ENCODE data around the gene LRRC55. TPM values are rescaled to one million over a fixed set of nuclear protein-coding genes. Genes with fewer than 3 reads are reported as not detected.

LRRC55 gene, protein sequence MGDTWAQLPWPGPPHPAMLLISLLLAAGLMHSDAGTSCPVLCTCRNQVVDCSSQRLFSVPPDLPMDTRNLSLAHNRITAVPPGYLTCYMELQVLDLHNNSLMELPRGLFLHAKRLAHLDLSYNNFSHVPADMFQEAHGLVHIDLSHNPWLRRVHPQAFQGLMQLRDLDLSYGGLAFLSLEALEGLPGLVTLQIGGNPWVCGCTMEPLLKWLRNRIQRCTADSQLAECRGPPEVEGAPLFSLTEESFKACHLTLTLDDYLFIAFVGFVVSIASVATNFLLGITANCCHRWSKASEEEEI
- not detected for total RNA-seq (2021; fragmentation: NEBNext Ultra II Directional; extraction: Animal tissue kit (Norgen Biotek cat#: 25700))
- long read RNA-seq, result 0 reads

DNA sequence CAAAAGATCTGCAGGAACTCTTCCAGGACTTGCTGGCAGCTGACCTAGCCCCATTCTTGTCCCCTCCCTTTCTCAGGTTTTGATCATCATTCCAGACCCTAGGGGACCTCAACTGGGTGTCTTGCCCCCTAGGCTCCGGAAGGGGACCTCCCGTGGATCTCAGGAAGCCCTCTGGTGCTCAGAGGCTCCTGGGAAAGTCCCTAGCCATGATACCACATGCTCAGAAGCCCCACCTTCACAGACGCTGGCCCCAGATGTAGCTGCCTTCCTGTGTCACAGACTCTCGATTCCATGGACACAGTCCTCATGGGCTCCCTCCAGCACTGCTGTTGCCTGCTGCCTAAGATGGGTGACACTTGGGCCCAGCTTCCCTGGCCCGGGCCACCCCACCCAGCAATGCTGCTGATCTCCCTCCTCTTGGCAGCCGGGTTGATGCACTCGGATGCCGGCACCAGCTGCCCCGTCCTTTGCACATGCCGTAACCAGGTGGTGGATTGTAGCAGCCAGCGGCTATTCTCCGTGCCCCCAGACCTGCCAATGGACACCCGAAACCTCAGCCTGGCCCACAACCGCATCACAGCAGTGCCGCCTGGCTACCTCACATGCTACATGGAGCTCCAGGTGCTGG is at the start of gene LRRC55:
Gene LRRC55 (plus strand): TSS at position 276 of the 628 bp plus-strand sequence. CDS start 70 bp downstream, at position 346.
- no peak within 1 kb of the TSS for H3K4me3 Mint-ChIP-seq

DNA sequence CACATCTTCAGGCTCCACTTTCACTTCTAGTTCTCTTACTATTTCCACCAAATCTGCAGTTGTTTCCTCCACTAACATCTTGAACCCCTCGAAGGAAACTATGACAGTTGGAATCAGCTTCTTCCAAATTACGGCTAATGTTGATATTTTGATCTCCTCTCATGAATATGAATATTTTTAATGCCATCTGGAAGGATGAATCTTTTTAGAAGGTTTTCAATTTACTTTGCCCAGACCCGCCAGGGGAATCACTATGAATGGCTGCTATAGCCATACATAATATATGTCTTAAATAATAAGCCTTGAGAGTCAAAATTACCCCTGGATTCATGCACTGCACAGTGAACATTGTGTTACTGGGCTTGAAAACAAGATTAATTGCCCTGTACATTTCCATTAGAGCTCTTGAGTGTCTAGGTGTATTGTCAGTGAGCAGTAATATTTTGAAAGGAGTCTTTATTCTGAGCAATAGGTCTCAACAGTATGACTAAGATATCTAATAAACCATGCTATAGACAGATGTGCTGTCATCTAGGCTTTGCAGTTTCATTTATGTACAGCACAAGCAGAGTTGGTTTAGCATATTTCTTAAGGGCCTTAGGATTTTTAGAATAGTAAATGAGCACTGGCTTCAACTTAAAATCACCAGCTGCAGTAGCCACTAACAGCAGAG is 48.3 kb upstream of the LRRC55 start:
- no peaks in the 10 kb centered on the region for H3K4me1 Mint-ChIP-seq (ENCODE audit: low read depth)
- H3K4me3 Mint-ChIP-seq, result no peak overlapping the region
- no peaks in the 10 kb centered on the region for H3K36me3 Mint-ChIP-seq (ENCODE audit: low read depth)
- TF ChIP-seq, protein P1, sequence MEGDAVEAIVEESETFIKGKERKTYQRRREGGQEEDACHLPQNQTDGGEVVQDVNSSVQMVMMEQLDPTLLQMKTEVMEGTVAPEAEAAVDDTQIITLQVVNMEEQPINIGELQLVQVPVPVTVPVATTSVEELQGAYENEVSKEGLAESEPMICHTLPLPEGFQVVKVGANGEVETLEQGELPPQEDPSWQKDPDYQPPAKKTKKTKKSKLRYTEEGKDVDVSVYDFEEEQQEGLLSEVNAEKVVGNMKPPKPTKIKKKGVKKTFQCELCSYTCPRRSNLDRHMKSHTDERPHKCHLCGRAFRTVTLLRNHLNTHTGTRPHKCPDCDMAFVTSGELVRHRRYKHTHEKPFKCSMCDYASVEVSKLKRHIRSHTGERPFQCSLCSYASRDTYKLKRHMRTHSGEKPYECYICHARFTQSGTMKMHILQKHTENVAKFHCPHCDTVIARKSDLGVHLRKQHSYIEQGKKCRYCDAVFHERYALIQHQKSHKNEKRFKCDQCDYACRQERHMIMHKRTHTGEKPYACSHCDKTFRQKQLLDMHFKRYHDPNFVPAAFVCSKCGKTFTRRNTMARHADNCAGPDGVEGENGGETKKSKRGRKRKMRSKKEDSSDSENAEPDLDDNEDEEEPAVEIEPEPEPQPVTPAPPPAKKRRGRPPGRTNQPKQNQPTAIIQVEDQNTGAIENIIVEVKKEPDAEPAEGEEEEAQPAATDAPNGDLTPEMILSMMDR (IDR thresholded peaks at IDR 0.05), result no peak
- H3K27ac Mint-ChIP-seq, result no peak overlapping the region
- H3K27me3 Mint-ChIP-seq (ENCODE audit: insufficient read depth), result peaks cover 9% of the 10 kb centered on the region
- no peaks in the 10 kb centered on the region for H3K9me3 Mint-ChIP-seq
- DNase-seq, result no peak

More for the DNA sequence above, at the start of gene LRRC55:
- Mint-ChIP-seq H3K27ac (no peak within 1 kb of the TSS), H3K9me3 (no peaks in the 10 kb centered on the region), H3K36me3 (ENCODE audit: low read depth) (no peaks in the 10 kb centered on the region), H3K27me3 (ENCODE audit: insufficient read depth) (peaks cover 34% of the 10 kb centered on the region), H3K4me1 (ENCODE audit: low read depth) (no peaks in the 10 kb centered on the region)
- no peak for DNase-seq
- TF ChIP-seq, protein P1 (IDR thresholded peaks at IDR 0.05), result no peak

DNA sequence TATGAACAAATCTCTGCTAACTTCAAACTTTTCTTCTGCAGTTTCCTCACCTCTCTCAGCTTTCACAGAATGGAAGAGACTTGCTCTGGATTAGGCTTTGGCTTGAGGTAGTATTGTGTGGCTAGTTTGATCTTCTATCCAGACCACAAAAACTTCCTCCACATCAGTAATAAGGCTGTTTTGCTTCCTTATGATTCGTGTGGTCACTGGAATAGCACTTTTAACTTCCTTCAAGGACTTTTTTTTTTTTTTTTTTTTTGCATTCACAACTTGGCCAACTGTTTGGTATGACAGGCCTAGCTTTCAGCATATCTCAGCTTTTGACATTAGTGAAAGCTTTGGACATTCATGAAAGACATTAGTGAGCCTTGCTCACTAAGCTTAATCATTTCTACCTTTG is 47.5 kb upstream of the LRRC55 start:
- no peak for DNase-seq

DNA sequence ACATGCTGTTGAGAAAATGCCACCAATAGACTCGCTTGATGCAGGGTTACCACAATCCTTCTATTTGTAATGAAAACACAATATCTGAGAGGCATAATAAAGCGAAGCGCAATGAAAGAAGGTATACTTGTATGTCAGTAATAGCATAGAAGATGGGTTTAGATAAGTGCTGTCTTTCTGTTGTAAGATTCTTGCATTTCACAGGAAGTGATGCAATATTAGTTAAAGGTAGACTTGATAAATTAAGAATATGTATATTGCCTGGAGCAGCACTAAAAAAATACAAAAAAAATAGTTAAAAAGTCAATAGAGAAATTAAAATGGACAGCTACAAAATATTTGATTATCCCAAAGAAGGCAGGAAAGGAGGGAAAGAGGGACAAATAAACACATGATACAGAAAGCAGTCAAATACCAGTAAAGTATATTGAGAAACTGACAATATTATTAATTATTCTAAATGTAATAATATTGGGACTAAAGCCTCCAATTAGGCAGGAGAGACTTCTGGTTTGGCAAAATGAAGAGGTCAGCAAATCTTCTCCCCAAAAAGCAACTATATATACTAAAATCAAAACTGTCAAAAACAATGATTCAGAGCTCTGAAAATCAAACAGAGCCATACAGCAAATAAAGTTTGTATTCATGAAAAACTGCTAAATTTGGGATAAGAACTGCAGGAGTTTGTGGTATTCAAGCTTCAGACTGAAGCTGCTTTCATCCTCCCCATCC is 46.6 kb upstream of the LRRC55 start:
- no peak overlapping the region for H3K27ac Mint-ChIP-seq
- H3K9me3 Mint-ChIP-seq, result no peaks in the 10 kb centered on the region
- TF ChIP-seq, protein P1 (IDR thresholded peaks at IDR 0.05), result no peak
- DNase-seq, result no peak
- H3K4me3 Mint-ChIP-seq, result no peak overlapping the region
- H3K4me1 Mint-ChIP-seq (ENCODE audit: low read depth), result no peaks in the 10 kb centered on the region
- H3K27me3 Mint-ChIP-seq (ENCODE audit: insufficient read depth), result peaks cover 3% of the 10 kb centered on the region
- no peaks in the 10 kb centered on the region for H3K36me3 Mint-ChIP-seq (ENCODE audit: low read depth)

More for the DNA sequence above, 47.5 kb upstream of the LRRC55 start:
- H3K4me3 Mint-ChIP-seq, result no peak overlapping the region
- H3K27ac Mint-ChIP-seq, result no peak overlapping the region
- TF ChIP-seq, protein P1 (IDR thresholded peaks at IDR 0.05), result no peak
- H3K36me3 Mint-ChIP-seq (ENCODE audit: low read depth), result no peaks in the 10 kb centered on the region
- H3K9me3 Mint-ChIP-seq, result no peaks in the 10 kb centered on the region
- H3K4me1 Mint-ChIP-seq (ENCODE audit: low read depth), result no peaks in the 10 kb centered on the region
- H3K27me3 Mint-ChIP-seq (ENCODE audit: insufficient read depth), result peaks cover 9% of the 10 kb centered on the region

DNA sequence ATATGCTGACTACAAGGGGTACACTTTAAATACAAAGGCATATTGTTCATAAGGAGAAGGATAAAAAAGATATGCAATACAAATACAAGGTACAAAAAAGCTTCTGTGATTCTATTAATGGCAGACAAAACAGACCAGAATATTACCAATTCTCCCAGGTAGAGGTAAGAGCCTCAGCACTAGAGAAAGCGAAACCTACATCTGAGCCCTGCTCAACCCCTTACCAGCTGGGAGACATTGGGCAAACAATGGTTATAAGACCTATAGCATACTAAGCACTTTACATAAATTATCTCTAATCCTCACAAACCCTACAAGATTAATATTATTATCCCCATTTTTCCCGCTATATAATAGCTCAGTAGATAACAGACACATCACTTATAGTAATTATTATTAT is 41.2 kb upstream of the LRRC55 start:
- no peaks in the 10 kb centered on the region for H3K9me3 Mint-ChIP-seq
- no peak overlapping the region for H3K4me3 Mint-ChIP-seq
- no peak overlapping the region for H3K27ac Mint-ChIP-seq
- no peaks in the 10 kb centered on the region for H3K36me3 Mint-ChIP-seq (ENCODE audit: low read depth)
- H3K4me1 Mint-ChIP-seq (ENCODE audit: low read depth), result no peaks in the 10 kb centered on the region
- DNase-seq, result no peak
- TF ChIP-seq, protein P1 (IDR thresholded peaks at IDR 0.05), result no peak
- H3K27me3 Mint-ChIP-seq (ENCODE audit: insufficient read depth), result peaks cover 17% of the 10 kb centered on the region
